Fibroblast of lung (primary cell): ENCODE results near the gene DDB1. TPM values are rescaled to one million over a fixed set of nuclear protein-coding genes. Genes with fewer than 3 reads are reported as not detected.

Experiments used
- DNase-seq, 2 donors: peaks; one replicate each; pipeline versions ENCODE4 v3.0.0 to v3.0.0-alpha.2; 2010; ENCODE audit warnings: low read depth in 2 of 2
- H2AFZ ChIP-seq: 2 replicates; pipeline ENCODE4 v1.5.1; 2012; ENCODE audit warnings: low read length, control low read depth, inconsistent platforms
- H3K27ac ChIP-seq: 2 replicates; pipeline ENCODE4 v1.5.1; 2011; ENCODE audit warnings: low read length, control low read depth; ENCODE audit not compliant: insufficient read depth
- H3K27me3 ChIP-seq: 2 replicates; pipeline ENCODE4 v1.5.1; 2011; ENCODE audit warnings: mild to moderate bottlenecking, low read length; ENCODE audit not compliant: control insufficient read depth, insufficient read depth
- H3K36me3 ChIP-seq: 2 replicates; pipeline ENCODE4 v1.5.1; 2011; ENCODE audit warnings: low read length; ENCODE audit not compliant: control insufficient read depth, insufficient read depth
- H3K4me1 ChIP-seq: 2 replicates; pipeline ENCODE4 v1.5.1; 2011; ENCODE audit warnings: low read length; ENCODE audit not compliant: control insufficient read depth, insufficient read depth; ENCODE audit errors: extremely low read depth
- H3K4me2 ChIP-seq: 2 replicates; pipeline ENCODE4 v1.5.1; 2011; ENCODE audit warnings: low read length, control low read depth; ENCODE audit not compliant: insufficient read depth; ENCODE audit errors: extremely low read depth
- H3K4me3 ChIP-seq, 4 experiments: fragments of 200-600 bp in 1 of 4; sonication (generic) in 1 of 4; replicated peaks in 1 of 4; 2 replicates each; pipeline ENCODE4 v1.5.1; 2011 to 2016; ENCODE audit warnings: low read length in 4 of 4, low read depth in 3 of 4, mild to moderate bottlenecking in 3 of 4, control low read depth in 2 of 4, inconsistent platforms in 1 of 4, mixed read lengths in 1 of 4; ENCODE audit not compliant: insufficient read depth in 1 of 4; ENCODE audit errors: control extremely low read depth in 1 of 4
- H3K79me2 ChIP-seq: 2 replicates; pipeline ENCODE4 v1.5.1; 2012; ENCODE audit warnings: mild to moderate bottlenecking, low read length, inconsistent platforms; ENCODE audit not compliant: control insufficient read depth, insufficient read depth
- H3K9ac ChIP-seq: 2 replicates; pipeline ENCODE4 v1.5.1; 2011; ENCODE audit warnings: mild to moderate bottlenecking, low read length, control low read depth; ENCODE audit not compliant: insufficient read depth
- H3K9me3 ChIP-seq: 2 replicates; pipeline ENCODE4 v1.5.1; 2012; ENCODE audit warnings: low read depth, low read length; ENCODE audit not compliant: control insufficient read depth, insufficient read depth
- H4K20me1 ChIP-seq: 2 replicates; pipeline ENCODE4 v1.5.1; 2011; ENCODE audit warnings: low read length; ENCODE audit not compliant: control insufficient read depth, insufficient read depth; ENCODE audit errors: extremely low read depth
- EZH2 ChIP-seq: IDR thresholded peaks from 2 replicates; pipeline ENCODE4 v1.5.1; 2012; ENCODE audit warnings: low read length, control low read depth, mild to moderate bottlenecking; ENCODE audit errors: missing control alignments
- polyA plus RNA-seq, 2 donors: library from polyadenylated mRNA; depleted of rRNA in 1 of 2; stranded (reverse) in 1 of 2; unstranded in 1 of 2; fragments of >200 nt; gene quantifications; 2 replicates each; pipeline ENCODE4 v1.2.1, GENCODE V29; 2011 to 2012; ENCODE audit warnings: missing spikeins in 1 of 2
- total RNA-seq: library from RNA; depleted of rRNA; stranded (reverse); fragments of >200 nt; gene quantifications from 2 replicates; pipeline ENCODE4 v1.2.1, GENCODE V29; 2014
- TF ChIP-seq, protein P1 (sequence below), 2 donors: IDR thresholded peaks in 1 of 2; conservative IDR thresholded peaks in 1 of 2; 1 replicate in 1 of 2; 2 replicates in 1 of 2; pipeline ENCODE4 v1.5.1; 2011 to 2012; ENCODE audit warnings: low read length in 2 of 2, control low read depth in 1 of 2, inconsistent platforms in 1 of 2, low read depth in 1 of 2, mild to moderate bottlenecking in 1 of 2

DDB1 gene
- total and polyA plus RNA-seq, 2 donors (not counting 1 experiment from before 2014, with no cell fraction given): 282 to 298 TPM

DNA sequence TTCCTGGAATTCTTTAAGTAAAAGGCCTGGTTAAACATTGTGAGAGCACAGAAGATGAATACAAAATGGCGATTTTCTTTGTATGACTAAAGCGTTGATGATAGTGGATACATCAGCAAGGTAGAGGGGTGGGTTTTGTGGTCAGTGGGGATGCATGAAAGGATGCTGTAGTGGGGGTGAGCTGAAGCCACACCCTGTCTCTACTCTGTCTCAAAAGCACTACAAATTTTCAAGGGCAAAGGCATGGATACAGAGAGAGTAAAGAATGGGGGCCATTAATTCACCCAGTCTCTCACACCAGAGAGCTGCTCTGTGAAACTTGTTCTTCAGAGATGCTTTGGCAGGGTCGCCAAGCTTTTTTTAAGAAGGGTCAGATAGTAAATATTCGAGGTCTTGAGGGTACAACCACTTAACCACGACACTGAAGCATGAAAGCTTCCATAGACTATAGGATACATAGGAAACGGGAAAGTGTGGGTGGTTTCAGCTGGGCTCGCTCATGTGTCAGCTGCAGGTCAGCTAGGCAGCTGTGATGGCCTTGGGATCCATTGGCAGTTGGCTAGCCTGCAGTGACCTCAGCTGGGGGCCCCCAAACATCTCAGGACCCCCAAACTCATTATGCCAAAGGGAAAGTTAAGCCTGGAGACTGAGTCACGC lies 37.6 kb upstream of the DDB1 start:
- H3K4me3 ChIP-seq: no peak overlapping the region
- peak overlapping the region; percentile 92 for H3K27ac ChIP-seq
- H3K4me2 ChIP-seq: peak overlapping the region; percentile 32
- H3K9me3 ChIP-seq: no peaks in the 10 kb centered on the region
- DNase-seq: peak in 1 of 2 donors; percentile 45
- H3K4me1 ChIP-seq: peaks cover 19% of the 10 kb centered on the region
- TF ChIP-seq, protein P1, sequence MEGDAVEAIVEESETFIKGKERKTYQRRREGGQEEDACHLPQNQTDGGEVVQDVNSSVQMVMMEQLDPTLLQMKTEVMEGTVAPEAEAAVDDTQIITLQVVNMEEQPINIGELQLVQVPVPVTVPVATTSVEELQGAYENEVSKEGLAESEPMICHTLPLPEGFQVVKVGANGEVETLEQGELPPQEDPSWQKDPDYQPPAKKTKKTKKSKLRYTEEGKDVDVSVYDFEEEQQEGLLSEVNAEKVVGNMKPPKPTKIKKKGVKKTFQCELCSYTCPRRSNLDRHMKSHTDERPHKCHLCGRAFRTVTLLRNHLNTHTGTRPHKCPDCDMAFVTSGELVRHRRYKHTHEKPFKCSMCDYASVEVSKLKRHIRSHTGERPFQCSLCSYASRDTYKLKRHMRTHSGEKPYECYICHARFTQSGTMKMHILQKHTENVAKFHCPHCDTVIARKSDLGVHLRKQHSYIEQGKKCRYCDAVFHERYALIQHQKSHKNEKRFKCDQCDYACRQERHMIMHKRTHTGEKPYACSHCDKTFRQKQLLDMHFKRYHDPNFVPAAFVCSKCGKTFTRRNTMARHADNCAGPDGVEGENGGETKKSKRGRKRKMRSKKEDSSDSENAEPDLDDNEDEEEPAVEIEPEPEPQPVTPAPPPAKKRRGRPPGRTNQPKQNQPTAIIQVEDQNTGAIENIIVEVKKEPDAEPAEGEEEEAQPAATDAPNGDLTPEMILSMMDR (conservative IDR thresholded peaks at IDR 0.05 in 1 of 2, IDR thresholded peaks at IDR 0.05 in 1 of 2; ENCODE audit: low read depth in 1 of 2, low read length in 2 of 2): no peak
- TF ChIP-seq EZH2: no peak
- no peak overlapping the region for H3K9ac ChIP-seq
- H3K36me3 ChIP-seq: peaks cover 14% of the 10 kb centered on the region
- H2AFZ ChIP-seq: no peak overlapping the region
- no peaks in the 10 kb centered on the region for H4K20me1 ChIP-seq
- no peaks in the 10 kb centered on the region for H3K27me3 ChIP-seq
- no peaks in the 10 kb centered on the region for H3K79me2 ChIP-seq

DNA sequence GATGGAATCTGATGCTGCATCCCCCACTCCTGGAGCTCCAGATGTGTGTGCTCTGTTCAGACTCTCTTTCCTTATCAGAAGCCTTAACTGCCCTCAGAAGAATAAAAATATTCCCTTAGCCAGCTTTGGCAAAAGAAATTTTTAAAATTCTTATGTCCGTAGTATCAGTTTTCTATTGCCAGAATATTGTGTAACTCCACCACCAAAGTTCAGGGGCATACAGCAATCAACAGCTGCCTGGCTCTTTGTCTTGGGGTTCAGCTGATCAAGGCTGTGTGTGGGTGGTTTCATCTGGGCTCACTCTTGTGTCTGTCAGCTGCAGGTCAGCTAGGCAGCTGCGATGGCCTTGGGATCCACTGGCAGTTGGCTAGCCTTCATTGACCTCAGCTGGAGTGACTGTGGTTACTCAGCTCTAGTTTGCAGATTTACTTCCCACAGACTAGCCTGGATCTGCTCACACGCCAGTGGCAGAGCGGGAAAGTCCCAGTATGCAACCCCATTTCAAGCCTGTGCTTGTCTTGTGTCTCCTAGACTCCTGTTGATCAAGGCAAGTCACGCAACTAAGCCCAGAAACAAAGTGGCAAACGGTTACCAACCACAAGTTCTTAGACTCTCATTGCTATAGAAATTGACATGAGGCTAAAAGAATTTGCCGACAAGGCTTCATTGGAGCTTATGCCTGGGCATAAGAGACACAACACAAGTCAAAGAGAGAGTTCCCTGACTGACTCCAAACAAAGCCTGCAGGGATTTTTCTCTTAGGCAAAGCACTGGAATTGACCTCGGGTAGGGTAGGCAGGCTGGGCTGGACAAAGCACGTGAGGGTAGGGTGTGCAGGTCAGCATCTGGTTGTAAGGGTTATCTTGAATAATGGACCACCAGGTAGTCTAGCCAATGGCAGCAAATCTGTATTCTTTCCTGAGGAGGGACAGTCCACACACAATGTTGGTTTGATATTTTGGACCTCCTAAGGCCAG lies 36.8 kb upstream of the DDB1 start:
- Histone ChIP-seq H3K9me3 (no peaks in the 10 kb centered on the region), H3K27ac (peak overlapping the region; percentile 92), H3K9ac (no peak overlapping the region), H2AFZ (no peak overlapping the region), H3K36me3 (peaks cover 14% of the 10 kb centered on the region), H3K27me3 (no peaks in the 10 kb centered on the region), H3K4me2 (peak overlapping the region; percentile 32), H4K20me1 (no peaks in the 10 kb centered on the region), H3K79me2 (no peaks in the 10 kb centered on the region), H3K4me1 (peaks cover 19% of the 10 kb centered on the region), H3K4me3 (no peak overlapping the region)
- peak; percentile 93 to 96 for DNase-seq
- TF ChIP-seq, protein P1 (conservative IDR thresholded peaks at IDR 0.05 in 1 of 2, IDR thresholded peaks at IDR 0.05 in 1 of 2; ENCODE audit: low read depth in 1 of 2, low read length in 2 of 2): no peak
- TF ChIP-seq EZH2: no peak

DNA sequence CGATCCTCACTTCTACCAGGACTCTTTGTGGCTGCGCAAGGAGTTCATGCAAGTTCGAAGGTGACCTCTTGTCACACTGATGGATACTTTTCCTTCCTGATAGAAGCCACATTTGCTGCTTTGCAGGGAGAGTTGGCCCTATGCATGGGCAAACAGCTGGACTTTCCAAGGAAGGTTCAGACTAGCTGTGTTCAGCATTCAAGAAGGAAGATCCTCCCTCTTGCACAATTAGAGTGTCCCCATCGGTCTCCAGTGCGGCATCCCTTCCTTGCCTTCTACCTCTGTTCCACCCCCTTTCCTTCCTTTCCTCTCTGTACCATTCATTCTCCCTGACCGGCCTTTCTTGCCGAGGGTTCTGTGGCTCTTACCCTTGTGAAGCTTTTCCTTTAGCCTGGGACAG lies 35.7 kb upstream of the DDB1 start:
- Histone ChIP-seq H3K27me3 (no peaks in the 10 kb centered on the region), H3K9ac (no peak overlapping the region), H3K4me1 (peaks cover 19% of the 10 kb centered on the region), H3K36me3 (peaks cover 17% of the 10 kb centered on the region), H3K79me2 (peaks cover 8% of the 10 kb centered on the region), H3K27ac (peak overlapping the region; percentile 92), H2AFZ (no peak overlapping the region), H3K9me3 (no peaks in the 10 kb centered on the region), H4K20me1 (no peaks in the 10 kb centered on the region), H3K4me3 (no peak overlapping the region), H3K4me2 (no peak overlapping the region)
- DNase-seq: no peak
- no peak for TF ChIP-seq EZH2
- TF ChIP-seq, protein P1 (conservative IDR thresholded peaks at IDR 0.05 in 1 of 2, IDR thresholded peaks at IDR 0.05 in 1 of 2; ENCODE audit: low read depth in 1 of 2, low read length in 2 of 2): no peak
